GM19455 (cell line): ENCODE results near the gene CXCL6.

Experiments used
- ATAC-seq: cut with Tn5 transposase; IDR thresholded peaks from one replicate; pipeline ENCODE4 v1.9.1; 2021; ENCODE audit not compliant: unreplicated experiment

The CXCL6 gene

GRCh38 chr4:73842696-73843095 lies 6.2 kb downstream of the CXCL6 start:
- ATAC-seq = no peak

DNA sequence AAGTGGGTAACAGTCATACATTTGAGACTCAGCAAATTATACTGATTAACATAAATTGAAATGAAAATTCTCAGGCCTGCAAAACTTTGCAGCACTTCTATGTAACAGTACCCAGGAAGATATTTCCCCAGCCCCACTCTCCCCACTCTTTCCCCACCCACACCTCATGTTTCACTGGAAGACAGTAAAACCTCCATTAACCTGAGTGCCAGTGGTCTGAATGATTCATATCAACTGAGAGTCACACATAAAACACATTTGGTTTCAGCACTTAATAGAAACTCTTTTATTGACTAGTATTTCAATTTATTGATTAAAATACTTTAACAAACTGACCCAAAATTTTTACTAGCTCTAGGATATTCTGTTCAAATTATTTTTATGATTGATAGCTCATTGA lies 6.9 kb downstream of the CXCL6 start:
- no peak for ATAC-seq

DNA sequence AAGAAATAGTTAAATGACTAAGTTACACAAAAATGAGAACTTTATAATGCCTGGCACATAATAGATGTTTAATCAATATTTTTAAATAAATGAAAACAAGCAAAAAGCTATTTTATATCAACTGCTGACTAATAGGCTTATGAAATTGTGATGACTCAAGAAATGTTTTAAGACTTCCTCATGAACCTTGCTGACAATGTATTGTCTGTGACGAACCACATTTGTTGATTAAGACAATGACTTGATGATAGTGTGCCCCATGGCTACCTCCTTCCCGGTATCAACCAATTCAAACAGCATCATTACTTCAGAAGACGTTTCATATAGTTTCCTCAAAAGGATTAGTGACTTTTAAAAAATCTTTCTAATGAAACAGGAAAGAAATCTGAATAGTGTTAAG lies 7.9 kb downstream of the CXCL6 start:
- ATAC-seq = no peak

DNA sequence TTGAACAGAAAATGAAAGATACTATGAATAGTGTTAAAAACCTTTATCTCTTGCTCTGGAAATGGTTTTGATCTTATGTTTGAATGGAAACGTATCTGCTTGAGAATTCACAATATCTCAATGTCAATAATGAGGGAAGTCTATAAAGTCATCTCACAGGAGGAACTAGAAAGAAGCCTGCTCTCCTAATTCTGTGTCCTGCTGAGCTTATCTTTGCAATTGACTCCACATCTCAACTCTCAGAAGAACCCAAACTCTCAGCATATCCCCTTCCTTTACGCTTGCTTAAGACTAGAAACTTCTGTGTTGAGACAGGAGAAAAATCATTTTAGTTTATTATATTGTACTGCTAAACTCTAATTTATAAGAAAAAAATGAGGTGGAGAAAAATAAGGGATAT lies 8.3 kb downstream of the CXCL6 start:
- no peak for ATAC-seq

GRCh38 chr4:73847526-73848182 lies 11.2 kb downstream of the CXCL6 start:
- ATAC-seq = no peak

DNA sequence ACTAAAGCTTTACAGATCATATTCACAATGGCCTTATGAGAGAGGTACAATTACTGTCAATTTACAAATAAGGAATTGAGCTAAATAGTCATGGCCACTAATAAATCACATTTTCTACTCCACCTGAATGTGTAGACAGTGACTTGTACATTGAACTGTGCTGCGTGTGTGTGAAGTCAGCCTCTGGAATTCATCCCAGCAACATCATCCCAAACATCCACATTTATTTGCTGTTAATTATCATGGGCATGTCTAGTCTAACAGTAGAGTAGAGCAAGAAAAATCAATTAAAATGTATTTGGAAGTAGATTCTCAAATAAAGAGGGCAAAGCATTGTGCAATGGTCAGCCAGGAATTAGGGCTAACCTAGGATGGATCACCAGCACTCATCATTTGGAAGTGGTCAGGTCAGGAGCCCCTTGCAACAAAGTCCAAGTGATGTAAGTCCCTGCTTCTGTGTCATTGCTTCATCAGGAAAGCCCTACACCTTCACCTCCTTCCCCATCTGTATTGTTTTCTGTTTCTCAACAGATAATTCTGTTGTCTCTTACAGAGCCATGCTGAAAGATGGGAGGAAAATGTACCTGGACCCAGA lies 11.8 kb downstream of the CXCL6 start:
- no peak for ATAC-seq

GRCh38 chr4:73850261-73850970 lies 13.9 kb downstream of the CXCL6 start:
- no peak for ATAC-seq

GRCh38 chr4:73851293-73851692 lies 14.8 kb downstream of the CXCL6 start:
- no peak for ATAC-seq

DNA sequence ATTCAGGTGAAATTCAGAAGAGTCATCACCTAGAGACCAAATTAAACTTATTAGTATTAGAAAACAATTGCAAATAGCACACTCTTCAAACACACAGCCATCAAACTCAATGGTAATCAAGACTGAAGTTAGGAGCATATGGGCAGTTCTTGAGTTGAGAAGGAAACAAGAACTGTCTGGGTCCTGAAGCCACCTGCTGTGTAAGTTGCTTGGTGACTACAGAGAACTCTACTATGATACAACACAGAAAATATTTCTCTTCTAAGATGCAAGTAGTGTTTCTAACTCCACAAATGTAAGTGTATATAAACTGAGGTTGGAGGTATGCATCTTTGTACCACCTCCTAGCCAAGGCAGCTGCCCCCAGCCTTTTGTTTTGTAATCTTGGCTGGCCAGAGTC lies 16.3 kb downstream of the CXCL6 start:
- ATAC-seq = no peak

DNA sequence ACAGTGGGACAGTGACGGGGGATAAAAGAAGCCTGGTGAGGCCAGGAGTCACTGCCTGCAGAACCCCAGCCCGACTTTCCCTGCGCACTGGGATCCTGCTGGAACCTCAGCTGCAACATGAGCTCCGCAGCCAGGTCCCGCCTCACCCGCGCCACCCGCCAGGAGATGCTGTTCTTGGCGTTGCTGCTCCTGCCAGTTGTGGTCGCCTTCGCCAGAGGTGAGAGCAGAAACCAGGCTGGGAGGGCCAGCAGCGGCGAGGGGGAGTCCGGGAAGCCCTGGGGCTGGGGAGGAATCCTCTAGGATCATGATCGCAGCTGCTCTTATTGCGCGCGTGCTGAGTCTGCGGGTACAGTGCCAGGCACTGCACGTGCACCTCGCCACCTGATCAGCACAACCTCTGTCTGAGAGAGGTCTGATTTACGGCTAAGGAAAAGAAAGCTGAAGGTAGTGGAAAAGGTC lies 16.8 kb downstream of the CXCL6 start, which contains the start of gene PF4V1:
TSS of gene PF4V1 (plus strand) at position 51 of the 459 bp plus-strand sequence. CDS start at position 118, 67 bp downstream.
- no peak for ATAC-seq

GRCh38 chr4:73853718-73854473 lies 17.4 kb downstream of the CXCL6 start:
- ATAC-seq = no peak

- ATAC-seq = no peak
These were observed 18.9 kb downstream of the CXCL6 start for GRCh38 chr4:73855406-73855805.

- ATAC-seq = no peak
These were observed 20.0 kb downstream of the CXCL6 start for GRCh38 chr4:73856518-73856917.

DNA sequence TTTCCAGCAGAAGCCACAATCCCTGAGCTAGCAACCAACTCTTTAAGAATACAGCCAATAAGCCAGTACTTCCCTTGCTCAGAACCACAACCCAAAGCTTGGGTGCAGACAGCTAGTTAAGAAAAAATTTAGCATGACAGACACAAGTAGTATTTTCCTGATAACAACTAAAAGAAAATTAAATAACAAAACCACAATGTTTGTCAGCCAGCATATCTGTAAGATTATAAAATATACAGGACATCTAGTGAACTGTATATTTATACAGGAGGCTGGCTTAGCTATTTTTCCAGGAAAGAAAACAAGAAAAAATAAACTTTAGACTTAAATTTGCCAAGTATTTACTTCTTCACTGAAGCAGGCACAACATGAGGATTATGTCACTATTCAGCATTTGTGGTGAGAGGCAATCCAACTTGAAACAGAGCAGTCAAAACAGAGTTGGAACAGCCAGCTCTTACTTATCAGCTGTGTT lies 23.2 kb downstream of the CXCL6 start:
- ATAC-seq = no peak

DNA sequence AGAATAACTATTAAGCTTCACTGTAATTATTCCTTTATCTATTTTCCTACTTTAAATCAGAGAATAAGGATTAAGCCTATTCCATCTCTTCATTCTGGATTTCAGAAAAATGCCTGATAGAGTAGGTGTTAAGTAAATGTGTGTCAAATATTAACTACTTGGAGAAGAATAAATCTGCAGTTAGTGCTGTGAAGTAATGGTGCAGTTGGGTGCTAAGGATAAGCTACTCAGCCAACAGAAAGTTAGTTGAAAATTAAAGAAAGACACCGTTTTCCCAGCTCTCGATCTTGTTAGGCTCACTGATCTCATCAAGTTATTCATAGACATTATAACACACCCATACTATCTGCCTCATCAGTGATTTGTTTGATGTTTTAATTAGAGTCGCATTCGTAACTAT lies 23.7 kb downstream of the CXCL6 start:
- ATAC-seq = no peak

DNA sequence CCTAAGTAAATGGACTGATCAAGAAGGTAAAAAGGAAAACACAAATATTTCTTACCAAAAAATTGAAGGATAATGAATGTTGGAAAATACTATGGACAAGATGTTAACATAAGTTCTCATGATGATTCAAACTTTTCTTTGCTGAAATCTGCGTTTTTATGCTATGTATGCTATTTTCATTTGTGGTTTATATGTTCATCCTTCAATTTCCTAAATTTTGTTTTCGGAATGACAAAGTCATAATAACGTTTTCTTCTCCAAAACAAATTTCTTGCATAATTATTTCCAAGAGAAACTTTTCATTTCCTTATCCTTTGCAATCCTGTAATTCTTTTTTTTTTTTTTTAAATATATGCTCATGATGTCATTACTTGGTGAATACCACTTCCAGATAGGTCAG lies 24.4 kb downstream of the CXCL6 start:
- no peak for ATAC-seq

DNA sequence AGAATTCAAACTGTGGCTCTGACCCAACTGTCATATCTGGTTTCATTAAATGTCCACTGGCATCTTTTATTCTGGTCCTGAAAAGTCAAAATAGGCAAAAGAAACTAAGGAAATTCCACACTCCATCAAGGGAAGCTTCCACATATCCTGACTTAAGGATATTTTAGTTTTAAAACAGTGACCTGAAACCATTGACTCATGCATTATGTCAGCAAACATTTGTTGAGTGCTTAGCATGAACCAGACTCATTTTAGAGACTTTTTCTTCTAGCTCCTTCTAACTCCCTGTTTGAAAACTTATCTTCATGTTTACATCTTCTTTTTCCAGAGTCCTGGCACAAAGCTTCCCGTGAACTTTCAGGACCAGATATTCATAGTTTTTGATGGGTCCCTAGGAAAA lies 25.8 kb downstream of the CXCL6 start:
- no peak for ATAC-seq

GRCh38 chr4:73864365-73864764 lies 27.9 kb downstream of the CXCL6 start:
- ATAC-seq = no peak

DNA sequence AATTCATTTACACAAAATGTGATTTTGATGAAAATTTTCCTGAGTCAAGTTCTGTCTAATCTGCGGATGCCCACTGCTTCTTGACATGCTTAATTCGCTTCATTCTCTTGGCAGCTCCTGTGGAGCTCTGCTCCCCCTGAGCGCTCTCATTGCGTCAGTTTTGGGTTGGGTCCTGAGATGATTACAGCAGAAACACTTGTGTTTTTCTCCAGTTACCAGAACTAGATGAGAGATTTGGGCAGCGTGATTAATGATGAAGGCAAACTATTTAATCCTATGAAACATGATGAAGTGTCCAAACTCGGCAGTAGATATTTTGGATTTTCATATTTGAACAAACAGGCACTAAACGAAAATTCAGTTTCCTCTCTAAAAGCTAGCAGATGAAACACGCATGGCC lies 28.5 kb downstream of the CXCL6 start:
- no peak for ATAC-seq

- no peak for ATAC-seq
These were observed 29.1 kb downstream of the CXCL6 start for GRCh38 chr4:73865431-73866096.

- no peak for ATAC-seq
These were observed 29.8 kb downstream of the CXCL6 start for GRCh38 chr4:73866246-73866645.
